SK-N-MC (cell line): ENCODE data around the gene NOTCH4.
"Not testable (repeated sequence)": the region's sequence is repeated elsewhere in the genome, so short reads cannot be mapped to it uniquely, and the experiment has no call there.

Source experiments
- DNase-seq: peaks from one replicate; pipeline ENCODE4 v3.0.0-alpha.2; 2011; ENCODE audit warnings: low read depth, low spot score
- H3K27ac ChIP-seq: fragments of 200-600 bp; sonication (generic); 2 replicates; pipeline ENCODE4 v1.5.1; 2016; ENCODE audit warnings: mixed run types
- H3K36me3 ChIP-seq: fragments of 200-600 bp; sonication (generic); 2 replicates; pipeline ENCODE4 v1.6.1; 2017; ENCODE audit warnings: antibody characterized with exemption, low read length, mixed read lengths; ENCODE audit not compliant: insufficient read depth
- H3K4me3 ChIP-seq: fragments of 200-600 bp; sonication (generic); 2 replicates; pipeline ENCODE4 v1.5.1; 2016
- H3K9ac ChIP-seq: fragments of 200-600 bp; sonication (generic); 2 replicates; pipeline ENCODE4 v1.8.0; 2017; ENCODE audit warnings: mixed run types, mixed read lengths; ENCODE audit not compliant: insufficient read length
- H3K9me3 ChIP-seq: fragments of 200-600 bp; sonication (generic); 2 replicates; pipeline ENCODE4 v1.6.1; 2017; ENCODE audit warnings: low read depth, mild to moderate bottlenecking, antibody characterized with exemption, low read length, moderate library complexity, mixed read lengths
- EZH2 ChIP-seq: fragments of 200-600 bp; sonication (generic); IDR thresholded peaks from one replicate; pipeline ENCODE4 v1.6.1; 2017; ENCODE audit warnings: antibody characterized with exemption
- FOXP2 ChIP-seq: optimal IDR thresholded peaks from 2 replicates; pipeline ENCODE3; 2011; ENCODE audit warnings: mild to moderate bottlenecking, moderate library complexity; ENCODE audit not compliant: insufficient read depth; ENCODE audit errors: extremely low read length, control extremely low read depth
- POLR2AphosphoS5 ChIP-seq: IDR thresholded peaks from 2 replicates; pipeline ENCODE4 v1.6.1; 2012; ENCODE audit warnings: mild to moderate bottlenecking, low read depth, low read length, borderline replicate concordance

NOTCH4 gene

DNA sequence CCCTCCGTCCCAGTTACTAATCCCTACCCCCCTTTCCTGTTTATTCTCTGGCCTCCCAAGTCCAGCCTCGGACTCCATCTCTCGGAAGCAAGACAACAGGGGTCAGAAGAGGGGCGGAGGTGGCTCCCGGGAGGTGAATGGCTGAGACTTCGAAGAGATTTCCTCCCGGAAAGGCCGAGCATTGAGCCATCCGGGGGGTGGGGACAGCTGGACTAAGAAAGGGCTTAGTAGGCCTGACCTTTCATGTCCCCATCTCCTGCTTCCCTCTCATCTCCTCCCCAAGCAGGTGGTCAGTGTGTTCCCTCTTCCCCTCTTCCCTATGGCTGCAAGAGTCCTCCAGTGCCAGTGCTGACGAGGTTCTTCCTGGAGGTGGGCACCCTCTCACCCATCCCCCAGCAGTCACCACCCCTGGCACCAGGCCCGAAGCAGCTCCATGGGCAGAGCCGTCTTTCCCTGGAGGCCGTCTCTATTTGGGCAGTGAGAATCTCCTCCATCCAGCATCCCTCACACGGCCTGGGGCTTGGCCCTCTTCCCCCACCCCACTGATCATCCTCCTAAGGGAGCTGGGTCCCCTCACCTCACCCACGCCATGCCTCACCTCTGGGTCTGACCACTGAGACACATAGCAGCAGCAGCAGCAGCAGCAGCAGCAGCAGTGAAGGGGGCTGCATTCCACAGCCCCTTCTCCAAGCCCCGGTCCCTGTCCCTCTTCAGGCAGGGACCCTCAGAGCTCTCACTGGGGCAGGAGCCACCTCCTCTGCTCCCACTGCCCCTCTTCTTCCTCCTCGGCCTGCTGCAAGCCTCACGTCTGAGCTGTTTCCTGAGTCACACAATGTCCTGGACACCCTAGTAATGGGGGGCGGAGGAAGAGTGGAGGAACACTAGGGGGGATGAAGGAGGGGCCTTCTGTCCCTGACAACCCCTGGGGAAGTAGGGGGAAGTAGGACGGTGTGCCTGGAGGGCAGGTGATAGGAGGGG lies at the start of gene NOTCH4:
NOTCH4 (minus strand) TSS at position 810 of the 978 bp plus-strand sequence; CDS start at position 671, 139 bp downstream.
- H3K9me3 ChIP-seq = no peaks in the 10 kb centered on the region
- H3K9ac ChIP-seq = no peak within 1 kb of the TSS
- TF ChIP-seq FOXP2 = no peak
- TF ChIP-seq EZH2 = no peak
- no peak for TF ChIP-seq POLR2AphosphoS5
- H3K36me3 ChIP-seq = no peaks in the 10 kb centered on the region
- no peak within 1 kb of the TSS for H3K4me3 ChIP-seq
- no peak for DNase-seq
- no peak within 1 kb of the TSS for H3K27ac ChIP-seq

GRCh38 chr6:32271429-32271828 lies 47.6 kb upstream of the NOTCH4 start:
- no peak overlapping the region for H3K27ac ChIP-seq
- TF ChIP-seq FOXP2 (no peak), POLR2AphosphoS5 (no peak), EZH2 (no peak)
- H3K9me3 ChIP-seq = no peaks in the 10 kb centered on the region
- H3K4me3 ChIP-seq = no peak overlapping the region
- H3K9ac ChIP-seq = no peak overlapping the region
- no peaks in the 10 kb centered on the region for H3K36me3 ChIP-seq
- no peak for DNase-seq

DNA sequence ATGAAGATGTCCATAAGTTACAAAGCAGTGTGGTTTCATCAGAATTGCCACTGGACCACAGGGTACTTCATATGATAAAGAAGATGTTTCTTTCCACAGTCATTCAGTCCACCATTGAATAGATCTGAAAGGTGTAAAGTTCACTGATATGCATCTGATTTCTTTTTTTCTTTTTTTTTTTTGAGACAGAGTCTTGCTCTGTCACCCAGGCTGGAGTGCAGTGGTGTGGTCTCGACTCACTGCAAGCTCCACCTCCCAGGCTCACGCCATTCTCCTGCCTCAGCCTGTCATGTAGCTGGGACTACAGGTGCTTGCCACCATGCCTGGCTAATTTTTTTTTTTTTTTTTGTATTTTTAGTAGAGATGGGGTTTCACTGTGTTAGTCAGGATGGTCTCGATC lies 44.6 kb upstream of the NOTCH4 start:
- H3K36me3 ChIP-seq, H3K9me3 ChIP-seq, H3K4me3 ChIP-seq, H3K9ac ChIP-seq, DNase-seq, H3K27ac ChIP-seq: not testable (repeated sequence)

DNA sequence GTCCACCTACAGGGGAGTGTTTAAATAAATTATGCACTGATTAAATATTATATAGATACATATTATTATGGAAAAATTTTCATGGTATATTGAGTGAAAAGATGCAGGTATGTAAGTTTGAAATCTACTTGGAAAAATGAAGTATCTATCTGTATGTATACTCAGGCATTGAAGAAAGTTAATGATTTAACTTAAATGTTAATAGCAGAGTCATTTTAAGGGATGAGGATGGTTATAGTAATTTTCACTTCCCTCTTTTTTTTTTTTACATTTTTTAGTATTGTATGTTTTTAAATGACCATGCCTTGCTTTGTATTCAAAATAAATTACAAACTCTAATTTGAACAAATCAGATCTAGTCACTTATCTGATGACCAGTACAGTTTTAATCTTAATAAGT lies 43.2 kb upstream of the NOTCH4 start:
- Histone ChIP-seq H3K36me3 (no peaks in the 10 kb centered on the region), H3K9me3 (no peaks in the 10 kb centered on the region), H3K9ac (no peak overlapping the region), H3K4me3 (no peak overlapping the region), H3K27ac (no peak overlapping the region)
- DNase-seq = no peak
- TF ChIP-seq POLR2AphosphoS5 = no peak
- TF ChIP-seq FOXP2 = no peak
- TF ChIP-seq EZH2 = no peak

DNA sequence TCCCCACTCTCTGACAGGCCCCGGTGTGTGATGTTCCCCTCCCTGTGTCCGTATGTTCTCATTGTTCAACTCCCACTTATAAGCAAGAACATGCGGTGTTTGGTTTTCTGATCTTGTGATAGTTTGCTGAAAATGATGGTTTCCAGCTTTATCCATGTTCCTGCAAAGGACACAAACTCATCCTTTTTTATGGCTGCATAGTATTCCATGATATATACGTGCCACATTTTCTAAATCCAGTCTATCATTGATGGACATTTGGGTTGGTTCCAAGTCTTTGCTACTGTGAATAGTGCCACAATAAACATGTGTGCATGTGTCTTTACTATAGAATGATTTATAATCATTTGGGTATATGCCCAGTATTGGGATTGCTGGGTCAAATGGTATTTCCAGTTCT lies 33.4 kb upstream of the NOTCH4 start:
- H3K27ac ChIP-seq, H3K9ac ChIP-seq, H3K36me3 ChIP-seq, H3K4me3 ChIP-seq, H3K9me3 ChIP-seq, DNase-seq: not testable (repeated sequence)

DNA sequence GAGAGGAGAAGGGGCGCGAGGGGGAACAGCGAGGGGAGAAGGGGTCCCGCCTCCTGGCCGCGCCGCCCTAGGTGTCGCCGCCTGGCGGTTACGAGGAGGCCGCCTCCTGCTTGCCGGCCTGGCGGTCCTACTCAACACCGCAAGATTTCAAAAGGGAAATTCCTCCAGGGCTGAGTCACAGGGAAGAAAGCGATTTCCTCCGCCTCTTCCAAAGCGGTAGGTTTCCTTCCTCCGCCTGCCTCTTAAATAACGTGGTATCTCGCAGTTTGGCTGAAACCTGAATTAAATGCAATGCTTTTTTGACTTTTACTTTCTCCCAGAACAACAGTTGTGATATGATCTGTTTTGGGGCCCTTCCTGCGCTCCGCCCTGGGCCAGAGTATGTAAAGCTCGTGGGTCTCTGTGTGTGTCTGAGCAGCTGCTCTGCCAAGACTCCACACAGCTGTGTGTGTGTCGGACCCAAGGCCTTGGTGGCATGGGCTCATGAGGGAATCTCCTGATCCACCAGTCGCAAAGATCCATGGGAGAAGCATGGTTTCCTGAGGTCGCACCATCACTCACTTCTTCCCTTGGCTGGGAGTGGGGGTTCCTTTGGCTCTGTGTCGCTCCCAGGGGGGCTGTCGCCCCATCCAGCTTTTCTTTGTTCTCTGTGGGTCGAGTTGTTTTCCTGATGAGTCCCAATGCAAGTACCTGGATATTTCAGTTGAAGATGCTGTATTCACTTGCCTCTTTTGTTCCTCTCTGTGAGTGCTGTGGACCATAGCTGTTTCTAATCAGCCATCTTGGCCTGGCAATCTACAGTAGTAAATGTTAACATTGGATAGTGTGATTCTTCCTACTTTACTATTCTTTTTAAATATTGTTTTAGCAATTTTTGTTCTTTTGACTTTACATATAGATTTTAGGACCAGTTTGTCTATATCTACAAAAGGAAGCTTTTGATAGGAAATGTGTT lies 31.6 kb upstream of the NOTCH4 start:
- H3K4me3 ChIP-seq = no peak overlapping the region
- no peak overlapping the region for H3K9ac ChIP-seq
- DNase-seq = no peak

GRCh38 chr6:32254761-32255198 lies 30.9 kb upstream of the NOTCH4 start:
- Histone ChIP-seq H3K9me3 (no peaks in the 10 kb centered on the region), H3K36me3 (no peaks in the 10 kb centered on the region), H3K27ac (no peak overlapping the region), H3K4me3 (no peak overlapping the region), H3K9ac (no peak overlapping the region)
- DNase-seq = no peak
- TF ChIP-seq POLR2AphosphoS5 = no peak
- TF ChIP-seq EZH2 = no peak
- TF ChIP-seq FOXP2 = no peak

More for the DNA sequence above, 31.6 kb upstream of the NOTCH4 start:
- Histone ChIP-seq H3K27ac (no peak overlapping the region), H3K36me3 (no peaks in the 10 kb centered on the region), H3K9me3 (no peaks in the 10 kb centered on the region)
- TF ChIP-seq POLR2AphosphoS5 (no peak; the same call in 1 of the 2 replicates), FOXP2 (no peak)

DNA sequence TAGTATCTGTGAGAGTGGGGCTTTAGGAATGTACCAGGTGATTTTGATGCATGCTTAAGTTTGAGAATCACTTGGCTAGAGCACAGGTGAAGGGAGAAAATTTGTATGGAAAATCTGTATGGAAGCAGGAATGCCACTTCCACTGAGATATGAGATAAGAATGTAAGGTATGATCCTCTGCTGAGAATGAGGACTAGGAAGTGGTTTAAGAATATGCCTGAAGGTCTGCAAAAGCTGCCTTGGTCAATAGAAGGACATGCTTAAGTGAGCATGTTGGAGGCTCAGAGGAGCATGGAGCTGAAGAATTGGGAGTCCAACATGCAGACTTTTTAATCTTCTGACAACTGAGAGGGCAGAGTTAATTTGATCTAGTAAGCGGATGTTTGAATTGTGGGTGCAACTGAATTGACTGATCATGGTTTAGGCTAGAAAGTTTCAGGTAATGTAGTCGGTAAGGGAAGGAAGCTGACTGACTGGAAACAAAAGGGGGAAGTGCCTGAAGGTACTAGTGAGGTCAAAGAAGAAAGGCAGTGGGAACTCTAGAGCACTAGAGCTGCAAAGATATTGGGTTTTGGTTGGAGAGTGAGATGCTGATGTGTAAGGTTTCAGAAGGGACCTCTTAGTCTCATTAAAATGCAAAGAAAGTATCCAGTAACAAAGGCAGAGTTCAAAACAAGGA lies 28.6 kb upstream of the NOTCH4 start:
- TF ChIP-seq POLR2AphosphoS5 (no peak), FOXP2 (no peak), EZH2 (no peak)
- no peaks in the 10 kb centered on the region for H3K36me3 ChIP-seq
- no peaks in the 10 kb centered on the region for H3K9me3 ChIP-seq
- no peak overlapping the region for H3K27ac ChIP-seq
- no peak overlapping the region for H3K9ac ChIP-seq
- no peak for DNase-seq
- H3K4me3 ChIP-seq = no peak overlapping the region
